ENCODE results near the gene THSD7A. TPM values are rescaled to one million over a fixed set of nuclear protein-coding genes. Genes with fewer than 3 reads are reported as not detected.
"Not testable (repeated sequence)": the region's sequence is repeated elsewhere in the genome, so short reads cannot be mapped to it uniquely, and the experiment has no call there.

THSD7A gene
- total RNA-seq, 1 donor from 2014 or later, result 0.26 TPM

DNA sequence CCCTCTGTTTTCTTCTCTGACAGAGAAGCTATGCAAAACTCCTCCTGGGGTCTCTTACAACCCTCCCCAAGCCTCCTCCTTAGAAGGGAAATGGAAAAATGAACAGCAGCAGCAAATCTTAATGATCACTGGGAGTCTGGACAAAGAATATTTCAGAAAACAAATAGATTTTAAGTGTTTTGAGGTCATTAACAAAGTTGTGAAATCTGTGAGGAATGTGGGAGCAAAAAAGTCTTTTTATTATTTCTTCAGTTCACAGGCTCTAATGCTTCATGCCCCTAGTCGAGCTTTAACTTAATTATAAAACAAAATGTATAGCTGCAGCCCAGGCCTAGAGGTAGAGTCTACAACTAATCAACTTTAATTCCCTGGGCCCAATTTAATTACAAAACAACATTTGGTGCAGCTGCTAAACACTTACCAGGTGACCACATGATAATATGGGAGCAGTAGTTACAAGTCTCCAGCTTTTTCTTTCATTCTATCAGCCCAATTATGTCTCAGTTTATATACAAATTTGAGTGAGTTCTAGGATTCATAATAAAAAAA is 293.2 kb downstream of the THSD7A start:
- FAIRE-seq, result no peak
- TF ChIP-seq CTCF (IDR thresholded peaks at IDR 0.05; ENCODE audit: insufficient read depth, low read length, severe bottlenecking), result no peak

GRCh38 chr7:11533229-11533820 is 298.7 kb downstream of the THSD7A start:
- FAIRE-seq (no peak), DNase-seq (ENCODE audit: low read depth) (no peak)
- no peaks in the 10 kb centered on the region for H3K27me3 ChIP-seq (ENCODE audit: control insufficient read depth, insufficient read depth, low read length)
- H3K36me3 ChIP-seq (ENCODE audit: control insufficient read depth, insufficient read depth, low read length), result no peaks in the 10 kb centered on the region
- no peak overlapping the region for H3K4me3 ChIP-seq (ENCODE audit: low read depth, low read length)
- TF ChIP-seq CTCF (IDR thresholded peaks at IDR 0.05; ENCODE audit: insufficient read depth, low read length, severe bottlenecking), result no peak

More for the DNA sequence above, 293.2 kb downstream of the THSD7A start:
- DNase-seq (ENCODE audit: low read depth), result no peak
- Histone ChIP-seq H3K4me3 (ENCODE audit: low read depth, low read length) (no peak overlapping the region), H3K27me3 (ENCODE audit: control insufficient read depth, insufficient read depth, low read length) (no peaks in the 10 kb centered on the region), H3K36me3 (ENCODE audit: control insufficient read depth, insufficient read depth, low read length) (no peaks in the 10 kb centered on the region)

DNA sequence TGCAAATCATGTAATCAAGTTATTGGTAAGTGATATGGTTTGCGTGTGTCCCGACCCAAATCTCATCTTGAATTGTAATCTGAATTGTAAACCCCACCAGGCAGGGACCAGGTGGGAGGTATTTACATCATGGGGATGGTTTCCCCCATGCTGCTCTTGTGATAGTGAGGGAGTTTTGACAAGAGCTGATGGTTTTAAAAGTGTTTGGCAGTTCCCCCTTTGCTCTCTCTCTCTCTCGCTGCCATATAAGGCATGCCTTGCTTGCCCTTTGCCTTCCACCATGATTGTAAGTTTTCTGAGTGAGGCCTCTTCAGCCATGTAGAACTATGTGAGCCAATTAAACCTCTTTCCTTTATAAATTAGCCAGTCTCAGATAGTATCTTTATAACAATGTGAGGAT is 302.6 kb downstream of the THSD7A start:
- H3K4me3 ChIP-seq (ENCODE audit: low read depth, low read length), result no peak overlapping the region
- H3K36me3 ChIP-seq (ENCODE audit: control insufficient read depth, insufficient read depth, low read length), result no peaks in the 10 kb centered on the region
- H3K27me3 ChIP-seq (ENCODE audit: control insufficient read depth, insufficient read depth, low read length), result no peaks in the 10 kb centered on the region
- FAIRE-seq (no peak), DNase-seq (ENCODE audit: low read depth) (no peak)
- no peak for TF ChIP-seq CTCF (IDR thresholded peaks at IDR 0.05; ENCODE audit: insufficient read depth, low read length, severe bottlenecking)

DNA sequence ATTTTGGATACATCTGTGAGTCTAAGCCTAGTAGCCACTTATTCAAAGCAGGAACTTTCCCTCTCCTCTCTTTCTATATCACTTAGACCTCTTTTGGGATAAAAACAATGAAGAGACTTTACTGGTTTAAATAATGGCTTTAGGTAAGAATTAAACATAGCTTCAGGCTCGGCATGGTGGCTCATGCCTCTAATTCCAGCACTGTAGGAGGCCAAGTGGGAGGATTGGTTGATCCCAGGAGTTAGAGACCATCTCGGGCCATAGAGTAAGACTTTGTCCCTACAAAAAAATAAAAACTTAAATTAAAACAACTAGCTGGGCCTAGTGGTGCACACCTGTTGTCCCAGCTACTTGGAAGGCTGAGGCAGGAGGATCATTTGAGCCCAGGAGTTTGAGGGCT is 304.3 kb downstream of the THSD7A start:
- Histone ChIP-seq H3K36me3 (ENCODE audit: control insufficient read depth, insufficient read depth, low read length) (no peaks in the 10 kb centered on the region), H3K27me3 (ENCODE audit: control insufficient read depth, insufficient read depth, low read length) (no peaks in the 10 kb centered on the region), H3K4me3 (ENCODE audit: low read depth, low read length) (no peak overlapping the region)
- FAIRE-seq, result no peak
- no peak for DNase-seq (ENCODE audit: low read depth)
- TF ChIP-seq CTCF (IDR thresholded peaks at IDR 0.05; ENCODE audit: insufficient read depth, low read length, severe bottlenecking), result no peak

DNA sequence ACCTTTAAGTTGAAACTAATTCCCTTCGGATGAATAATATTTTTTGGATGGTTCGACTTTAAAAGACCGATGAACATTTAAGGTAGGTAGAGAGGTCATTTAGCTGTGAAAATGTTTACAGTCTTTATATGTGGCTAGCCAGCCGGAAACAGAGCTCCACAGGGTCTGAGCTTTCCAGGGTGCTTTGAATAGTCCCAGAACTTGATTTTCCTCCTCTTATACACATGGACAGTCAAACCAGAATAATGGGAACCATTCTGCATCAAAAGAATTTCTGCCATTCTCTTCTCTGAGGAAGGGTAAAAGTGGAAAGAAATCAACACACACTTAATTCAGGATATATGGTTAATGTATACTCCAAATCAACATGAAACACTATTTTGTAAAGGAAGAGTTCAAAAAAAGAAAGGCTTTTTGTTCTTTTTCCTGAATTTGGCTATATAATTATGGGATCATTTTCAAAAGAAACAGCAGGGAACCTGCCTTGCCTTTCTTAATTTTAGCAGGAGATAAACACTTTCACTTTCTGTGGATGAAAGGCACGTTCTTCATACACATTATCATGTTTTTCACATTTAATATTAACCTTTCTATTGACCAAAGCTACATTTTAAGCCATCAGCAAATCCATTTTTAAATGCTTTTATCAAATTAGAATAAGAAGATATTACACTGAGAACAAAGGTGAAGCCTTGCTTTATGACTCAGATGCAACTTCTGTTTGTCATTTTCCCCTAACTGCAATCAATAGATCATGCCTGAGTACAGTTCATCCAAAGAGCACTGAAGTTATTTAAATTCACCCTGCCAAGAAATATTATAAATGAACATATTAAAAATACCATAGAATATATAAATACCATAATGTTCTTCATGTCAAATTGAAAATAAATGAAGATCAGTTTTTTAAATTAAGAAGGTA is 307.3 kb downstream of the THSD7A start:
- no peak for TF ChIP-seq CTCF (IDR thresholded peaks at IDR 0.05; ENCODE audit: insufficient read depth, low read length, severe bottlenecking)
- H3K36me3 ChIP-seq (ENCODE audit: control insufficient read depth, insufficient read depth, low read length), result no peaks in the 10 kb centered on the region
- DNase-seq (ENCODE audit: low read depth) (no peak), FAIRE-seq (no peak)
- H3K27me3 ChIP-seq (ENCODE audit: control insufficient read depth, insufficient read depth, low read length), result no peaks in the 10 kb centered on the region
- no peak overlapping the region for H3K4me3 ChIP-seq (ENCODE audit: low read depth, low read length)

- H3K36me3 ChIP-seq (ENCODE audit: control insufficient read depth, insufficient read depth, low read length); H3K27me3 ChIP-seq (ENCODE audit: control insufficient read depth, insufficient read depth, low read length); DNase-seq (ENCODE audit: low read depth); FAIRE-seq; H3K4me3 ChIP-seq (ENCODE audit: low read depth, low read length): not testable (repeated sequence)
Observed at GRCh38 chr7:11521964-11522499, 310.0 kb downstream of the THSD7A start.

All from bronchial epithelial cell (primary cell).